GM12801 (cell line): ENCODE measurements around the gene ARHGAP26.

Experiments
- CTCF ChIP-seq: IDR thresholded peaks from one replicate; pipeline ENCODE4 v1.5.1; 2011; ENCODE audit warnings: control low read depth; ENCODE audit not compliant: insufficient read length; ENCODE audit errors: extremely low read depth

ARHGAP26 gene

GRCh38 chr5:142792012-142792864 lies 22.1 kb downstream of the ARHGAP26 start:
- no peak for TF ChIP-seq CTCF

- TF ChIP-seq CTCF = no peak
Measured at GRCh38 chr5:142792865-142793232, 22.7 kb downstream of the ARHGAP26 start.

GRCh38 chr5:142794537-142794936 lies 24.4 kb downstream of the ARHGAP26 start:
- TF ChIP-seq CTCF = no peak

- no peak for TF ChIP-seq CTCF
Measured at GRCh38 chr5:142795251-142795650, 25.1 kb downstream of the ARHGAP26 start.

- no peak for TF ChIP-seq CTCF
Measured at GRCh38 chr5:142796492-142797109, 26.4 kb downstream of the ARHGAP26 start.

GRCh38 chr5:142797420-142797819 lies 27.2 kb downstream of the ARHGAP26 start:
- no peak for TF ChIP-seq CTCF

GRCh38 chr5:142798099-142798770 lies 28.1 kb downstream of the ARHGAP26 start:
- TF ChIP-seq CTCF = no peak
